Endothelial cell of umbilical vein (primary cell): ENCODE data around the gene TRIM46. TPM values are rescaled to one million over a fixed set of nuclear protein-coding genes. Genes with fewer than 3 reads are reported as not detected.

Experiments used
- BruUV-seq: library from RNA; stranded (reverse); fragments of 400-500 nt; replicated peaks from 2 replicates; lab custom pipeline; 2021; lab: Mats Ljungman, UMichigan
- CTCF ChIA-PET: fragments of 300-600, 350-600 bp; sonication (Branson Sonifier 250); formaldehyde crosslinking; loops from one replicate; lab custom pipeline; 2021; ENCODE audit warnings: antibody characterized with exemption, inconsistent platforms; lab: Charles Lee
- POLR2A ChIA-PET: fragments of 300-600, 350-600 bp; sonication (Branson Sonifier 250); formaldehyde crosslinking; loops from one replicate; lab custom pipeline; 2021; ENCODE audit warnings: antibody characterized with exemption, inconsistent platforms; lab: Charles Lee
- DNase-seq: peaks from one replicate; pipeline ENCODE4 v3.0.0-alpha.2; 2011; ENCODE audit warnings: low read depth, low spot score
- FAIRE-seq: peaks from 2 replicates; lab custom pipeline; 2011; peaks lifted over from hg19 to GRCh38; lab: Jason Lieb, UNC
- H2AFZ ChIP-seq: 2 replicates; pipeline ENCODE4 v1.6.0; 2012; ENCODE audit warnings: low read depth, low read length, control low read depth, inconsistent platforms
- H3K27ac ChIP-seq: 2 replicates; pipeline ENCODE4 v1.5.1; 2011; ENCODE audit warnings: low read depth, mild to moderate bottlenecking, control low read depth, low read length, moderate library complexity; ENCODE audit not compliant: insufficient read depth
- H3K27me3 ChIP-seq, 2 experiments: 2 replicates each; pipeline versions ENCODE4 v1.6.0 to v1.6.1; 2011; ENCODE audit warnings: low read length in 2 of 2, mixed read lengths in 1 of 2; ENCODE audit not compliant: control insufficient read depth in 2 of 2, insufficient read depth in 2 of 2
- H3K36me3 ChIP-seq, 2 experiments: 2 replicates in 1 of 2; 3 replicates in 1 of 2; pipeline ENCODE4 v1.5.1; 2011; ENCODE audit warnings: low read length in 2 of 2, mild to moderate bottlenecking in 1 of 2, moderate library complexity in 1 of 2; ENCODE audit not compliant: control insufficient read depth in 2 of 2, insufficient read depth in 2 of 2; ENCODE audit errors: extremely low read depth in 1 of 2
- H3K4me1 ChIP-seq: 3 replicates; pipeline ENCODE4 v1.5.1; 2011; ENCODE audit warnings: mild to moderate bottlenecking, low read length; ENCODE audit not compliant: control insufficient read depth, insufficient read depth; ENCODE audit errors: extremely low read depth
- H3K4me2 ChIP-seq: 2 replicates; pipeline ENCODE4 v1.6.1; 2011; ENCODE audit warnings: low read length, control low read depth, mixed read lengths; ENCODE audit not compliant: insufficient read depth
- H3K4me3 ChIP-seq, 3 experiments: fragments of 200-600 bp in 1 of 3; sonication (generic), shearing (Covaris generic) in 1 of 3; replicated peaks in 1 of 3; 2 replicates each; pipeline ENCODE4 v1.5.1; 2011 to 2016; ENCODE audit warnings: control low read depth in 3 of 3, low read length in 3 of 3, mild to moderate bottlenecking in 2 of 3, inconsistent platforms in 1 of 3, low read depth in 1 of 3, moderate library complexity in 1 of 3; ENCODE audit not compliant: insufficient read depth in 1 of 3
- H3K79me2 ChIP-seq: 2 replicates; pipeline ENCODE4 v1.6.0; 2012; ENCODE audit warnings: low read length, inconsistent platforms; ENCODE audit not compliant: control insufficient read depth, insufficient read depth
- H3K9ac ChIP-seq: replicated peaks from 2 replicates; pipeline ENCODE3; 2011; ENCODE audit warnings: low read length, control low read depth; ENCODE audit not compliant: insufficient read depth; ENCODE audit errors: extremely low read depth
- H3K9me1 ChIP-seq: replicated peaks from 3 replicates; pipeline ENCODE4 v1.6.0; 2011; ENCODE audit warnings: mild to moderate bottlenecking, low read length; ENCODE audit not compliant: control insufficient read depth, insufficient read depth; ENCODE audit errors: extremely low read depth
- H3K9me3 ChIP-seq: replicated peaks from 2 replicates; pipeline ENCODE4 v1.5.1; 2012; ENCODE audit warnings: low read length, inconsistent platforms; ENCODE audit not compliant: control insufficient read depth, insufficient read depth
- H4K20me1 ChIP-seq: replicated peaks from 2 replicates; pipeline ENCODE3; 2011; ENCODE audit warnings: mild to moderate bottlenecking, low read length; ENCODE audit not compliant: control insufficient read depth, insufficient read depth; ENCODE audit errors: extremely low read depth
- FOS ChIP-seq: IDR thresholded peaks from 2 replicates; pipeline ENCODE4 v1.6.1; 2011; ENCODE audit warnings: mild to moderate bottlenecking, low read length, moderate library complexity, borderline replicate concordance; ENCODE audit not compliant: insufficient read depth
- JUN ChIP-seq: IDR thresholded peaks from 2 replicates; pipeline ENCODE4 v1.6.1; 2011; ENCODE audit warnings: borderline replicate concordance, low read depth; ENCODE audit not compliant: insufficient read length, insufficient read depth
- MYC ChIP-seq: IDR thresholded peaks from one replicate; pipeline ENCODE4 v1.6.1; 2011; ENCODE audit warnings: mild to moderate bottlenecking, low read depth, low read length
- POLR2A ChIP-seq: IDR thresholded peaks from 2 replicates; pipeline ENCODE4 v1.6.1; 2012; ENCODE audit warnings: low read depth, mild to moderate bottlenecking, control low read depth, low read length
- POLR2AphosphoS5 ChIP-seq: IDR thresholded peaks from 2 replicates; pipeline ENCODE4 v1.6.1; 2012; ENCODE audit warnings: low read depth, mild to moderate bottlenecking, control low read depth, low read length, moderate library complexity; ENCODE audit not compliant: insufficient read depth
- dilution Hi-C: fragments of 300-500 bp; cut with MboI; formaldehyde crosslinking; loops from one replicate; pipeline ENCODE4 v1.15.0; 2019; ENCODE audit warnings: low sequenced_read_pairs; ENCODE audit not compliant: extremely low pct_ligation_motif_present
- intact Hi-C: fragments of 100-400 bp; cut with micrococcal nuclease; formaldehyde crosslinking; loops from one replicate; pipeline ENCODE4 v1.10.0; 2022
- polyA plus RNA-seq, 4 experiments: library from polyadenylated mRNA; depleted of rRNA in 3 of 4; stranded (reverse) in 3 of 4; unstranded in 1 of 4; fragments of >200 nt; gene quantifications; 2 replicates each; pipeline versions ENCODE4 v1.2.1 to v1.2.3, GENCODE V29; 2011 to 2012; ENCODE audit warnings: missing spikeins in 1 of 4
- total RNA-seq: library from RNA; stranded (reverse); gene quantifications from 2 replicates; pipeline ENCODE4 v1.2.3, GENCODE V29; 2021
- TF ChIP-seq, protein P1 (sequence below): IDR thresholded peaks from 2 replicates; pipeline ENCODE4 v1.6.1; 2011; ENCODE audit not compliant: insufficient read depth, insufficient read length

The TRIM46 gene
- total and polyA plus RNA-seq, 2 donors (not counting 3 experiments of a cell fraction or from before 2014, with no cell fraction given) = 9.5 to 10.0 TPM

DNA sequence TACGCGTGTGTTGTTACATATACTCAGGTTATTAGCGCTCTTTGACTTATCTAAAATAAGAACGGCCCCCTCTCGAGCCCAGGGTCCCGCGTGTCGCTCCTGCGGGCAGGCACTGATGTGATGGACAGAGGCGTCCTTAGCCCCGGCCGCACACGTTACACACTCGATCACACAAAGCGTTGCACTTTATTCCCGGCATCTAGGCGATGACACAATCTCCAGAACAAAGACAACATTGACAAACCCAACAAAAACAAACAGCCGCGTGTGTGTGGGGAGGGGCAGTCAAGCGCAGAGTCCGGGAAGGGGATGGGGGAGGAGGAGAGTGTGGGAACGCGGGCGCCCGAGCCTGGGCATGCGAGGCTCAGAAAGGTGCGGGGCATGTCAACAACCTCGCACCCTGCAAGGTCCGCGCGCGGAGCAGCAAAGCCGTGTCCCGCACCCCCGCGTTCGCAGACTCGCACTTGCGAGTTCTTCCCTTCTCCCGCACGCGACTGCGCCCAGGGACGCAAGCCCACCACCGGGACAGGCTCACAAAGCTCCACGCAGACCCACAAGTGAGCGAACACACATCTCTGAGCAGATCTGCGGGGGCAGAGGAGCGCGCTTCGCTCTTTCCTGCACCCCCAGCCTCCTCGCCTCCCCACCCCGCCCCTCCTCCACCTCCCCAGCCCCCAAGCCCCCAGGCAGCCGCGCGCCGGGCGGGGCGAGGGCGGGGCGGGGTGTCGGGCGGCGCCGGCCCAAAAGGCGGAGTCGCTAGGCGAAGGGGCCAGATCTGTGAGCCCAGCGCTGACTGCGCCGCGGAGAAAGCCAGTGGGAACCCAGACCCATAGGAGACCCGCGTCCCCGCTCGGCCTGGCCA lies 46.3 kb upstream of the TRIM46 start, which contains the start of gene EFNA1:
Gene EFNA1, plus strand, starts transcription at position 772 of the 862 bp plus-strand sequence. CDS start 102 bp downstream, outside the sequence.
- ChIA-PET POLR2A (no interaction called here), CTCF (interaction anchor here (0.8 to 15.5 kb wide), 5 partner anchors 9 to 66 kb away, joined by 3 to 204 read pairs (median 4); no protein-coding TSS in a partner anchor)

More for the DNA sequence above, 46.3 kb upstream of the TRIM46 start, which contains the start of gene EFNA1:
- Histone ChIP-seq H3K36me3 (peaks cover 10 to 15% of the 10 kb centered on the region in 2 experiments), H3K9me3 (no peaks in the 10 kb centered on the region), H3K27ac (peak within 1 kb of the TSS; percentile 68), H3K4me2 (peak within 1 kb of the TSS; percentile 87), H3K9ac (peak within 1 kb of the TSS; percentile 92), H2AFZ (peak within 1 kb of the TSS; percentile 46), H3K4me1 (peaks cover 59% of the 10 kb centered on the region), H3K4me3 (peak within 1 kb of the TSS; percentile 51 to 95 (median 91)), H3K79me2 (peaks cover 29% of the 10 kb centered on the region), H4K20me1 (no peaks in the 10 kb centered on the region), H3K27me3 (no peaks in the 10 kb centered on the region), H3K9me1 (no peaks in the 10 kb centered on the region)
- FAIRE-seq = peak; percentile 93
- intact Hi-C loops (loop anchor here (1.0 to 5.0 kb wide), 4 partner anchors 8 to 155 kb away; partner anchors contain the start of genes CKS1B, DPM3, SHC1 and SLC50A1), dilution Hi-C loops (no loop called here)
- peak; percentile 93 for DNase-seq
- no TSS peak for BruUV-seq
- peak; percentile 95 for TF ChIP-seq POLR2A
- TF ChIP-seq POLR2AphosphoS5 = peak; percentile 85
- no peak for TF ChIP-seq JUN
- TF ChIP-seq, protein P1, sequence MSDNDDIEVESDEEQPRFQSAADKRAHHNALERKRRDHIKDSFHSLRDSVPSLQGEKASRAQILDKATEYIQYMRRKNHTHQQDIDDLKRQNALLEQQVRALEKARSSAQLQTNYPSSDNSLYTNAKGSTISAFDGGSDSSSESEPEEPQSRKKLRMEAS = peak; percentile 39
- peak; percentile 14 for TF ChIP-seq MYC
- no peak for TF ChIP-seq FOS
